ENCODE results near the gene AKR7A2. TPM values are rescaled to one million over a fixed set of nuclear protein-coding genes. Genes with fewer than 3 reads are reported as not detected.
"Not testable (repeated sequence)": the region's sequence is repeated elsewhere in the genome, so short reads cannot be mapped to it uniquely, and the experiment has no call there.

AKR7A2 gene
- total RNA-seq, 1 experiment from 2014 or later = 193 TPM

GRCh38 chr1:19262744-19263143 is 49.2 kb downstream of the AKR7A2 start:
- DNase-seq (ENCODE audit: low read depth) = no peak

- no peak for DNase-seq (ENCODE audit: low read depth)
Observed at GRCh38 chr1:19262047-19262446, 49.9 kb downstream of the AKR7A2 start.

- DNase-seq (ENCODE audit: low read depth) = peak; percentile 98
Observed at GRCh38 chr1:19260211-19261138, 51.5 kb downstream of the AKR7A2 start.

GRCh38 chr1:19258353-19258752 is 53.6 kb downstream of the AKR7A2 start:
- no peak for DNase-seq (ENCODE audit: low read depth)

- peak; percentile 3 for DNase-seq (ENCODE audit: low read depth)
Observed at GRCh38 chr1:19257178-19257914, 54.6 kb downstream of the AKR7A2 start.

GRCh38 chr1:19256301-19256700 is 55.6 kb downstream of the AKR7A2 start:
- DNase-seq (ENCODE audit: low read depth) = not testable (repeated sequence)

- DNase-seq (ENCODE audit: low read depth) = no peak
Observed at GRCh38 chr1:19255288-19255687, 56.7 kb downstream of the AKR7A2 start.

GRCh38 chr1:19254416-19254815 is 57.5 kb downstream of the AKR7A2 start:
- no peak for DNase-seq (ENCODE audit: low read depth)

Other genes starting within 250 kb of the AKR7A2 start
- gene UBR4, start 101.9 kb downstream of the AKR7A2 start, total RNA-seq (2014; rRNA removed) = 53.8 and 59.2 TPM in 2 replicates
- gene EMC1, start 60.6 kb downstream of the AKR7A2 start, total RNA-seq (2014; rRNA removed) = 61.5 and 66.4 TPM in 2 replicates
- gene MRTO4, start 60.3 kb downstream of the AKR7A2 start, total RNA-seq (2014; rRNA removed) = 59.6 and 61.5 TPM in 2 replicates
- gene AKR7A3, start 23.4 kb downstream of the AKR7A2 start, total RNA-seq (2014; rRNA removed) = 0.92 and 1.7 TPM in 2 replicates
- gene SLC66A1, start 182 bp upstream of the AKR7A2 start, total RNA-seq (2014; rRNA removed) = 32.8 and 34.4 TPM in 2 replicates
- 97.1 and 134 TPM in 2 replicates for gene CAPZB, start 173.4 kb upstream of the AKR7A2 start, total RNA-seq (2014; rRNA removed)